ENCODE data around the gene SH3RF3. TPM values are rescaled to one million over a fixed set of nuclear protein-coding genes. Genes with fewer than 3 reads are reported as not detected.

Gene SH3RF3
- total RNA-seq, 2 donors from 2014 or later = 1.5 to 1.8 TPM

GRCh38 chr2:109486711-109487535, 357.9 kb downstream of the SH3RF3 start:
- H3K4me3 Mint-ChIP-seq = no peak overlapping the region
- peaks cover 5% of the 10 kb centered on the region for H3K4me1 Mint-ChIP-seq
- no peak for TF ChIP-seq CTCF (conservative IDR thresholded peaks at IDR 0.05)
- H3K36me3 Mint-ChIP-seq (ENCODE audit: low read depth) = no peaks in the 10 kb centered on the region
- Histone ChIP-seq H3K27ac (ENCODE audit: low read depth, low read length) (no peak overlapping the region), H3K4me3 (ENCODE audit: low read length) (no peak overlapping the region), H3K4me1 (ENCODE audit: control insufficient read depth, insufficient read depth, low read length) (no peaks in the 10 kb centered on the region), H3K9me3 (ENCODE audit: control insufficient read depth, low read length) (no peaks in the 10 kb centered on the region), H3K27me3 (ENCODE audit: control insufficient read depth, insufficient read depth, low read length, poor library complexity, severe bottlenecking) (peaks cover 13% of the 10 kb centered on the region), H3K36me3 (ENCODE audit: control insufficient read depth, insufficient read depth, low read length) (no peaks in the 10 kb centered on the region), H3K9ac (ENCODE audit: extremely low read depth, low read length, poor library complexity, severe bottlenecking) (no peak overlapping the region)
- H3K27me3 Mint-ChIP-seq (ENCODE audit: insufficient read depth) = peaks cover 5% of the 10 kb centered on the region
- DNase-seq = no peak
- H3K9me3 Mint-ChIP-seq = no peaks in the 10 kb centered on the region
- no peak overlapping the region for H3K27ac Mint-ChIP-seq
- 88 to 90% methylated on average over 16 to 19 of the region's 19 CpGs for WGBS, 2 experiments (ENCODE audit: insufficient coverage in 1 of 2, insufficient read length in 1 of 2)

- Mint-ChIP-seq H3K4me3 (no peak overlapping the region), H3K9me3 (no peaks in the 10 kb centered on the region), H3K27ac (no peak overlapping the region), H3K27me3 (ENCODE audit: insufficient read depth) (peaks cover 5% of the 10 kb centered on the region), H3K4me1 (peaks cover 5% of the 10 kb centered on the region), H3K36me3 (ENCODE audit: low read depth) (no peaks in the 10 kb centered on the region)
- no peak for DNase-seq
- Histone ChIP-seq H3K4me3 (ENCODE audit: low read length) (no peak overlapping the region), H3K9ac (ENCODE audit: extremely low read depth, low read length, poor library complexity, severe bottlenecking) (no peak overlapping the region), H3K36me3 (ENCODE audit: control insufficient read depth, insufficient read depth, low read length) (no peaks in the 10 kb centered on the region), H3K27ac (ENCODE audit: low read depth, low read length) (no peak overlapping the region), H3K9me3 (ENCODE audit: control insufficient read depth, low read length) (no peaks in the 10 kb centered on the region), H3K4me1 (ENCODE audit: control insufficient read depth, insufficient read depth, low read length) (no peaks in the 10 kb centered on the region), H3K27me3 (ENCODE audit: control insufficient read depth, insufficient read depth, low read length, poor library complexity, severe bottlenecking) (peaks cover 13% of the 10 kb centered on the region)
- 91 to 94% methylated on average over 6 to 7 of the region's 7 CpGs for WGBS, 2 experiments (ENCODE audit: insufficient coverage in 1 of 2, insufficient read length in 1 of 2)
- no peak for TF ChIP-seq CTCF (conservative IDR thresholded peaks at IDR 0.05)
Measured at GRCh38 chr2:109487536-109487869, 358.5 kb downstream of the SH3RF3 start.

- Mint-ChIP-seq H3K4me1 (peaks cover 5% of the 10 kb centered on the region), H3K4me3 (no peak overlapping the region), H3K36me3 (ENCODE audit: low read depth) (no peaks in the 10 kb centered on the region), H3K9me3 (no peaks in the 10 kb centered on the region), H3K27ac (no peak overlapping the region), H3K27me3 (ENCODE audit: insufficient read depth) (peaks cover 5% of the 10 kb centered on the region)
- no peak for TF ChIP-seq CTCF (conservative IDR thresholded peaks at IDR 0.05)
- no peak overlapping the region for H3K4me3 ChIP-seq (ENCODE audit: low read length)
- no peak overlapping the region for H3K9ac ChIP-seq (ENCODE audit: extremely low read depth, low read length, poor library complexity, severe bottlenecking)
- H3K36me3 ChIP-seq (ENCODE audit: control insufficient read depth, insufficient read depth, low read length) = no peaks in the 10 kb centered on the region
- H3K9me3 ChIP-seq (ENCODE audit: control insufficient read depth, low read length) = no peaks in the 10 kb centered on the region
- peaks cover 13% of the 10 kb centered on the region for H3K27me3 ChIP-seq (ENCODE audit: control insufficient read depth, insufficient read depth, low read length, poor library complexity, severe bottlenecking)
- H3K4me1 ChIP-seq (ENCODE audit: control insufficient read depth, insufficient read depth, low read length) = no peaks in the 10 kb centered on the region
- no peak overlapping the region for H3K27ac ChIP-seq (ENCODE audit: low read depth, low read length)
- no peak for DNase-seq
- WGBS, 2 experiments (ENCODE audit: insufficient coverage in 1 of 2, insufficient read length in 1 of 2) = 93 to 100% methylated on average over 9 to 14 of the region's 14 CpGs
Measured at GRCh38 chr2:109487871-109488655, 359.1 kb downstream of the SH3RF3 start.
